ENCODE results near the gene CAMK2A. TPM values are rescaled to one million over a fixed set of nuclear protein-coding genes. Genes with fewer than 3 reads are reported as not detected.

CAMK2A gene
- total RNA-seq, 3 donors from 2014 or later (not counting 1 experiment from before 2014, with no cell fraction given), result 0.38 TPM; not detected in 2

DNA sequence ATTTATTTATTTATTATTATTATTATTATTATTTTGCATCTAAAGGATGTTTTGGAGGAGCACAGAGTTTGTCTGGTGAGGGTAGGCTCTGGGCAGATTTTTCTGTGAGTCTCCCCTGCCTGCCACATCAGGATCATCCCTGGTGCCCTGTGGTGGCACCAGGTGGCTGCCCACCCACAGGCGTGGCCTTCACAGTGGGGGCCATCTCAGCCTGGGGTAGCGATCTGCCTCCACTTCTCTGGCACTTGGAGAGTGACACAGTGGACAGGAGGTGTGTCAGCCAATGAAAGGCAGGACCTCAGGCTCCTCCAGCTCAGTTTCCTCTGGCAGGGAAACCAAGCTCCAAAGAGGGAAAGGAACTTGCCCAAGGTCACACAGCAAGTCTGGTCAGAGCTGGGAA, 69.7 kb downstream of the CAMK2A start:
- Histone ChIP-seq H3K9me3 (ENCODE audit: control insufficient read depth, insufficient read depth, low read length) (no peaks in the 10 kb centered on the region), H3K4me1 (ENCODE audit: control insufficient read depth, insufficient read depth, low read length) (no peaks in the 10 kb centered on the region), H3K4me3 (ENCODE audit: low read length) (no peak overlapping the region), H3K36me3 (ENCODE audit: control insufficient read depth, insufficient read depth, low read length) (no peaks in the 10 kb centered on the region), H3K27me3 (ENCODE audit: control insufficient read depth, insufficient read depth, low read length) (peaks cover 2% of the 10 kb centered on the region), H3K27ac (ENCODE audit: low read length) (no peak overlapping the region)
- Mint-ChIP-seq H3K4me1 (peaks cover 0 to 9% of the 10 kb centered on the region in 2 donors), H3K27ac (no peak overlapping the region), H3K4me3 (no peak overlapping the region), H3K36me3 (no peaks in the 10 kb centered on the region), H3K9me3 (no peaks in the 10 kb centered on the region), H3K27me3 (ENCODE audit: low read depth in 2 of 2) (peaks cover 0 to 18% of the 10 kb centered on the region in 2 donors)
- WGBS (ENCODE audit: insufficient coverage), result 83% methylated on average over 2 of the region's 2 CpGs
- TF ChIP-seq, protein P1, sequence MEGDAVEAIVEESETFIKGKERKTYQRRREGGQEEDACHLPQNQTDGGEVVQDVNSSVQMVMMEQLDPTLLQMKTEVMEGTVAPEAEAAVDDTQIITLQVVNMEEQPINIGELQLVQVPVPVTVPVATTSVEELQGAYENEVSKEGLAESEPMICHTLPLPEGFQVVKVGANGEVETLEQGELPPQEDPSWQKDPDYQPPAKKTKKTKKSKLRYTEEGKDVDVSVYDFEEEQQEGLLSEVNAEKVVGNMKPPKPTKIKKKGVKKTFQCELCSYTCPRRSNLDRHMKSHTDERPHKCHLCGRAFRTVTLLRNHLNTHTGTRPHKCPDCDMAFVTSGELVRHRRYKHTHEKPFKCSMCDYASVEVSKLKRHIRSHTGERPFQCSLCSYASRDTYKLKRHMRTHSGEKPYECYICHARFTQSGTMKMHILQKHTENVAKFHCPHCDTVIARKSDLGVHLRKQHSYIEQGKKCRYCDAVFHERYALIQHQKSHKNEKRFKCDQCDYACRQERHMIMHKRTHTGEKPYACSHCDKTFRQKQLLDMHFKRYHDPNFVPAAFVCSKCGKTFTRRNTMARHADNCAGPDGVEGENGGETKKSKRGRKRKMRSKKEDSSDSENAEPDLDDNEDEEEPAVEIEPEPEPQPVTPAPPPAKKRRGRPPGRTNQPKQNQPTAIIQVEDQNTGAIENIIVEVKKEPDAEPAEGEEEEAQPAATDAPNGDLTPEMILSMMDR (IDR thresholded peaks at IDR 0.05), result no peak
- ATAC-seq (no peak), DNase-seq (no peak)
- intact Hi-C loops (cut with micrococcal nuclease), result no loop called here

DNA sequence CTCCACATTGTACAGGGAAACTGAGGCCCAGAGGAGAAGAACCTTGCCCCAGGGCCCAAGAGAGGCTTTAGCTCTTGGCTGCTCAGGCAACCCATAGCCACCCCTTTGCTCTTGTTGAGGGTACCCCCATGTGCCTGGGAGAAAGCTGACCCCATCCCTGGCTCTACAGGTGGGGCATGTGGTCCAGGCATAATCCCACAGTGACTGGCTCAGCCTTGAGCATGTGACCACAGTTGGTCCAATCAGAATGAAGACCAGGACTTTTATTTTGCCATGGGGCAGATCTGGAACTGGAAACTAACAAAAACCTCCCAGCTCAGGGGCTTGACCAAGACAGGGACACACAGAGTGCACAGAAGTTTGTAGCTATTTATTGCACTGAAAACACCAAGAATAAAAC, 70.4 kb downstream of the CAMK2A start:
- no peak overlapping the region for H3K4me3 Mint-ChIP-seq
- intact Hi-C loops (cut with micrococcal nuclease), result no loop called here
- no peak overlapping the region for H3K27ac Mint-ChIP-seq
- no peak for DNase-seq
- TF ChIP-seq, protein P1 (IDR thresholded peaks at IDR 0.05), result no peak
- ATAC-seq, result no peak
- H3K4me1 Mint-ChIP-seq, result peaks cover 0 to 9% of the 10 kb centered on the region in 2 donors
- H3K27me3 ChIP-seq (ENCODE audit: control insufficient read depth, insufficient read depth, low read length), result peaks cover 2% of the 10 kb centered on the region
- no peaks in the 10 kb centered on the region for H3K36me3 ChIP-seq (ENCODE audit: control insufficient read depth, insufficient read depth, low read length)
- peaks cover 0 to 18% of the 10 kb centered on the region in 2 donors for H3K27me3 Mint-ChIP-seq (ENCODE audit: low read depth in 2 of 2)
- no peaks in the 10 kb centered on the region for H3K9me3 ChIP-seq (ENCODE audit: control insufficient read depth, insufficient read depth, low read length)
- no peaks in the 10 kb centered on the region for H3K9me3 Mint-ChIP-seq
- no peaks in the 10 kb centered on the region for H3K36me3 Mint-ChIP-seq
- H3K4me1 ChIP-seq (ENCODE audit: control insufficient read depth, insufficient read depth, low read length), result no peaks in the 10 kb centered on the region
- no peak overlapping the region for H3K4me3 ChIP-seq (ENCODE audit: low read length)
- no peak overlapping the region for H3K27ac ChIP-seq (ENCODE audit: low read length)

DNA sequence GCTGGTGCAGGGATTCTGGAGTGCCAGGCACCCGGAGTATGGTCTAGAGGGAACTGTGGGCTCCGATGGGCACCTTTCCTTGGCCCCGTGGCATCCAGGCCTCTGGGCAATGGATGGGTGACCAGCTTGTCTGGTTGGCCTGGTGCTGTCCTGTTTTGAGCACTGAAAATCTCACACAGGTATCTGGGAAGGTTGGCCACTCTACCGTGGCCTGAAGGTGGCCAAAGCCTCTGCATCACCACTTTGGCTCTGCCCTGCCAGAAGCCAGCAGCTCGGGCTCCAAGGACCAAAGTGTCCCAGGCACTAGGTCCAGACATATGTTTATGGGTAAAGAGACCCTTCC, 70.9 kb downstream of the CAMK2A start:
- no peak overlapping the region for H3K27ac Mint-ChIP-seq

More for the DNA sequence above, 70.9 kb downstream of the CAMK2A start:
- ATAC-seq (no peak), DNase-seq (no peak)
- no peaks in the 10 kb centered on the region for H3K36me3 Mint-ChIP-seq
- TF ChIP-seq, protein P1 (IDR thresholded peaks at IDR 0.05), result no peak
- H3K27me3 ChIP-seq (ENCODE audit: control insufficient read depth, insufficient read depth, low read length), result peaks cover 2% of the 10 kb centered on the region
- H3K4me3 Mint-ChIP-seq, result no peak overlapping the region
- peaks cover 0 to 21% of the 10 kb centered on the region in 2 donors for H3K27me3 Mint-ChIP-seq (ENCODE audit: low read depth in 2 of 2)
- peaks cover 0 to 9% of the 10 kb centered on the region in 2 donors for H3K4me1 Mint-ChIP-seq
- H3K4me1 ChIP-seq (ENCODE audit: control insufficient read depth, insufficient read depth, low read length), result no peaks in the 10 kb centered on the region
- H3K9me3 ChIP-seq (ENCODE audit: control insufficient read depth, insufficient read depth, low read length), result no peaks in the 10 kb centered on the region
- no peaks in the 10 kb centered on the region for H3K9me3 Mint-ChIP-seq
- no peak overlapping the region for H3K27ac ChIP-seq (ENCODE audit: low read length)
- intact Hi-C loops (cut with micrococcal nuclease), result loop anchor here (1.0 kb wide), 3 partner anchors 57 to 384 kb away; no protein-coding TSS in a partner anchor
- no peaks in the 10 kb centered on the region for H3K36me3 ChIP-seq (ENCODE audit: control insufficient read depth, insufficient read depth, low read length)
- WGBS (ENCODE audit: insufficient coverage), result 78% methylated on average over 5 of the region's 5 CpGs
- no peak overlapping the region for H3K4me3 ChIP-seq (ENCODE audit: low read length)
